ENCODE results near the gene KRT28.
"Not testable (repeated sequence)": the region's sequence is repeated elsewhere in the genome, so short reads cannot be mapped to it uniquely, and the experiment has no call there.

Gene KRT28

DNA sequence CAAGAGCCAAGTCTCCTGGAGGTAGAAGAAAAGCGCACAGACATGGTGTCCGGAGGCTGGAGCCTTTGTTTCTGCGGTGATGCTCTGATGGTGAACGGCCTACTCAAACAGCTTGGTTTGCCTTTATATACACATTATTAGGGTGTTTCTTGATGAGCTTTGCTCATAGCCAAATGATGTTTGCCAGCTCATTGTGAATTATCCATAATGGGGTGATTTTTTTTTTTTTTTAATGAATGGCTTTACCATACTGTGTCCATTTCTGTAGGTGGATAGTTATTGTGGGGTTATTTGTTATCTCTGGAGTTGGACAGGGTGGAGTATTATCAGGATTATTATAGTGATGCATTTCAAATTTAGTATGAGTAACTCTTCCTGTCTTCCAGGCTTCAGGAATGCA, 17.3 kb downstream of the KRT28 start, which contains the start of gene KRT27:
Gene KRT27 (minus strand): TSS at position 101 of the 400 bp plus-strand sequence. CDS start 57 bp downstream, at position 44.
- H3K4me3 ChIP-seq (ENCODE audit: low read depth, low read length): no peak within 1 kb of the TSS

DNA sequence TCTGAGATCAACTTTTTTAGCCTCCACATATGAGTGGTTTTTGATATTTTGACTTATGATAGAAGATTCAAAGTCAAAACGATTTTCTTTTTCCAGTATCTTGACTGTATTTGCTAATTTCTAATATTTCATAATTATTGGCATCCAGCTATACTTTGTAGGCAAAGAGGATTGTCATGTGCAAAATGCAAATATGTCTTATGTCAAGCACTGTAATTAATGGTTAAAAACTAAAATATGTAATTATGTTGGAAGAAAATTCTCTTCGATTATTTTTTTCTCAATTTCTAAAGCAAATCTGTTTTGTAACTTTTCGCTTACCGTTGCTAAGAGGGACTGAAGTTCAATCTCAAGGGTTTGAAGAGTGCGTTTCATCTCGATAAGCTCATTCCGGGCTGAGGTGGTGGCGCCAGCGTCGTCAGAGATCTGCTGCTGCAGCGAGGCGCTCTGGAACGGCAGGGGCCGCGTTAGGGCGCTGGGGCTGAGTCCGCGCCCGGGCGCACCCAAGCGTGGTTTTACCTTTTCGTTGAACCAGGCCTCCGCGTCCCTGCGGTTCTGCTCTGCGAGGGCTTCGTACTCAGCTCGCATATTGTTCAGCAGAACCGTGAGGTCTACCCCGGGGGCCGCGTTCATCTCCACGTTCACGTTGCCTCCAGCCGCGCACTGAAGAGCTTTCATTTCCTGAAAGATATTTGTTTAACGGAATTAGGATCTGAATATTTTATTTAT, 20.4 kb downstream of the KRT28 start:
- no peak overlapping the region for H3K4me3 ChIP-seq (ENCODE audit: low read depth, low read length)

DNA sequence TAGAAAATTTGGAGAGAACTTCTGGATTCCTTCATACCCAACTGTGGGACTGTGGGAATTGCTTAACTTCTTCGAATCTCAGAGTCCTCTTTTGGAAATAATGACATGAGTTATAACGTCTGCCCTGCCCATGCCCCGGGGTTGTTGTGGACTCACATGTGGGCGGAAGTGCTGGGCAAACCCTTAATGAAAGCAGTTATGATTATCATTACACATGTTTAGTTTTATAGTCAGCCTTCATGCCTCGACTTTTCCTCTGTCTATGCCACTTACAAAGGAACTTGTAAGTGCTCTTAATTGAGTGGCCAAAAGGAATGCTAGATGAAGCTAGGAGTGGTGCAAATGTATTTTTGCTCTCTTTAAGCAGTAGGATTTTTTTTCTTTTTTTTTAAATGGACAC, 21.3 kb downstream of the KRT28 start:
- no peak overlapping the region for H3K4me3 ChIP-seq (ENCODE audit: low read depth, low read length)

DNA sequence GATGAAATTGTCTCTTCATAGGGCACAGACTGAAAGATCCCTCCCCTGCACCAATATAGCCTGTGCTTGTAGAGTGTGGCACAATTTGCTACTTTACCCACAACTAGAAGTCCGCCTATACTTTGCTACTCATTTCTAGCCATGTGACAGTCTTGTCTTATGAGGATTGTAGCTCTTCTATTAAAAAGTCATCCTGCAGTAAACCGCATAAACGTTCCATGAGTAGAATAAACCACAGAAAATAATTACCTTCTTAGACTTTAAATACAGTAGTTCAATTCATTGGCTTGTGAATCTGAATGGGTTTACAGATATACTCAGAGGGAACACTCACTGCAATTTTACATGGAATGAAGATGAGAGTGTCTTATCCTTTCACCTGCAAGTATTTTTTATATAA, 21.8 kb downstream of the KRT28 start:
- H3K4me3 ChIP-seq (ENCODE audit: low read depth, low read length): no peak overlapping the region

DNA sequence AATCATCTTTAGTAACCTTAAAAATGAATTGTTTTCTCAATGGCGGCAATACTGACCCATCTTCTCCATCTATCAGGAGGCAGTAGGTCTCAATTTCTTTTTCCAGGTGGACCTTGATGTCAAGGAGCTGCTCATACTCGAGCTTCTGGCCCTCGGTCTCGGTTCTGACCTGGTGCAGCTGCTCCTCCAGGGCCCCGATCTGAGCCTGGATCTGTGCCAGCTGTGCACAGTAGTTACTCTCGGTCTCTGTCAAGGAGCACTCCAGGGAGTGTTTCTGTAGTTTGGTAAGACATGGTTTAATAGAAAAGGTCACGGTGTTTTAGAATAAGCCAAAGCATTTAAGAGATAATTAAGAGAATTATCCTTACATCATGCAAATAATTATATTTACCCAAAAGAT, 22.3 kb downstream of the KRT28 start:
- H3K4me3 ChIP-seq (ENCODE audit: low read depth, low read length): no peak overlapping the region

DNA sequence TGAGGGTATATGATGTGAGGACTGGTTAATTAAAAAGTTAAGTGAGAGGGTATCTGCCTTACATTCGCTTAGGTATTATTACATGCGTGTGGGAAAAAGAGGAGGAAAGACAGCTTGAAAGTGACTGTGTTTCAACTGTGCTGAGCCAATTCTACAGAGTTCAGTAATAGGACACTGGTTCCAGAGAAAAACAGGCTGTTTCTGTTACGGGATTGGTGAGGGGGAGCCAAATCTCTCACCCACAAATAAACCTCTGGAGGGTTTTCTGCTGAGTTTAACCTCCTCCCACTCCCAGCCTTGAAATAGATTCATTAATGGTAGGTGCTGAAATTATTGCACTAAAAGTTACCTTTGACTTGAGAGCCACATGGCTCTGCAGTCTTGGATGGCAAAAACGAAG, 23.8 kb downstream of the KRT28 start:
- H3K4me3 ChIP-seq (ENCODE audit: low read depth, low read length): no peak overlapping the region

DNA sequence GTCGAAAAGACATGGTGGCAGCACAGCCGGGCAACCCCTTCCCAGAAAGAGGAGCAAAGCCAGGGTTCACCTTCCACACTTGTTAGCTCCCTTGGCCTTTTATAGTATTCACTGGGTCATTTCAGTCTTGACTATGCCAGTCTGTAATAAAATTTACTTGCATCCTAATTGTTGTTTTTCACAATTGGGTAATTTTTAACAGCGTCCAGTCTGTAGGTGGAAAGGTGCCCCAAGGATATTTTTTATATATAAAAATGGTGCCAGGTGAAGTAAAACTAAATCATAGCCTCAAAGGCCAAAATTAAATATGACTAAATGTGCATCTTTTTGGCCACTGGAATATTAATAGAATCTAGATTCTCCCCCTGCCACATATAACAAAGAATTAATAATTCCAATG, 27.7 kb downstream of the KRT28 start, which contains the start of gene KRT26:
Gene KRT26 (minus strand): TSS at position 101 of the 400 bp plus-strand sequence. CDS start 88 bp downstream, at position 13.
- H3K4me3 ChIP-seq (ENCODE audit: low read depth, low read length): no peak within 1 kb of the TSS

DNA sequence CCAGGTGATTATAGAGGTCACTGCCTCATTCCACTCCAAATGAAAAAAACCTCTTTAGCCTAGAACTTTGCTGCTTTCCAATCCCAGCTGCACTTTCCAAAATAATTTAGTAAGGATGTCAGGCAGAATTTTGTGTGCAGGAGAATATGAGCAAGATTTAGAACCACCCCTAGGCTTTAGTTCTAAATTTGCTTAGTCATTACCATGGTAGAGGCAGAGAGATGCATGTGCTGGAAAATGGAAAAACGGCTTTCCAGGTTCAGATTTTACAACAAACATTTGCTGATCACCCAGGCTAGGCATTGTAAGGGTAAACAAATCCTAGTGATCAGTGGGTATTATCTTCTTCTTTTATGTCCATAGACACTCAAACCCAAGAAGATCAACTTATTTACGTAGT, 34.1 kb downstream of the KRT28 start:
- no peak overlapping the region for H3K4me3 ChIP-seq (ENCODE audit: low read depth, low read length)

DNA sequence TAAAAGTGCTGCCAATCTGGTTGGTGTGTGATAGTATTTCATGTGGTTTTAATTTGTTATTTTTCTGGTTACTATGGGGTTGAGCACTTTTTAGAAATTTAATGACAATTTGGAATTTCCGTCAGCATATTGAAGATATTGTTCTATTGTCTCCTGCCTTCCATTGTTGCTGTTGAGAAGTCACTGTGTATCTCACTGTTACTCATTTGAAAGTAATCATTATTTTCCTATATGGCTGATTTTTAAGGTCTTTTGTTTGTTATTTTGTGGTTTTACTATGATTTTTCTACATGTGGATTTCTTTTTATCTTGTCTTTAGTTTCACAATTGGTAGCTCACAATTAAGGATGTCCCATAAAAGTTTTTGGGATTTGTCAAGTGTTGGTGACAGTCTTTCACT, 36.0 kb downstream of the KRT28 start:
- H3K4me3 ChIP-seq (ENCODE audit: low read depth, low read length): no peak overlapping the region

DNA sequence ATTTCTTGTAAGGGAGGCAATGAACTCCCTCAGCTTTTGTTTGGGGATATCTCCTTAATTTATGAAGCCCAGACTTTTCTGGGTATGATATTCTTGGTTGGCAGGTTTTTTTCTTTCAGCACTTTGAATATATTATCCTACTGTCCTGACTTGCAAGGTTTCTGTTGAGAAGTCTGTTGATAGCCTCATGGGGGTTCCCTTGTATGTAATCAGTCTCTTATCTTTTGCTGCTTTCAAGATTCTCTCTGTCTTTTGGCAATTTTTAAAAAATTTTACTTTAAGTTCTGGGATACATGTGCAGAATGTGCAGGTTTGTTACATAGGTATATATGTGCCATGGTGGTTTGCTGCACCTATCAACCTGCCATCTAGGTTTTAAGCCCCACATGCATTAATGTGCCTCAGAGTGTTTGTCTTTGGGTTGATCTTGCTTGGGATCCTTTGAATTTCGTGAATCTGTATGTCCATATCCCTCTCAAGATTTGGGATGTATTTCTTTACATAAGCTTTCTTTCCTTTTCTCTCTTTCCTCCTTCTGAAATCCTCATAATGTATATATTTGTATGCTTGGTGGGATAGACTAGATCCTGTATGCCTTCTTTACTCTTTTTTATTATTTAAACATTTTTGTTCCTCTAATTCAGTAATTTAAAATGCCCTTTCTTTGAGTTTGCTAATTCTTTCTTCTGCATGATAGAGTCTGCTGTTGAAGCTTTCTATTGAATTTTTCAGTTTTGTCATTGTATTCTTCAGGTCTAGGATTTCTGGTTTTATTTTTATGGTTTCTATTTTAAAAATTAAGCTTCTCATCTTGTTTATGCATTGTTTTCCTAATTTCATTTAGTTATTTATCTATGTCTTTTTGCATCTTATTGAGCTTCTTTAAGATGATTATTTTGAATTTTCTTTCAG, 39.4 kb downstream of the KRT28 start:
- no peak overlapping the region for H3K4me3 ChIP-seq (ENCODE audit: low read depth, low read length)

DNA sequence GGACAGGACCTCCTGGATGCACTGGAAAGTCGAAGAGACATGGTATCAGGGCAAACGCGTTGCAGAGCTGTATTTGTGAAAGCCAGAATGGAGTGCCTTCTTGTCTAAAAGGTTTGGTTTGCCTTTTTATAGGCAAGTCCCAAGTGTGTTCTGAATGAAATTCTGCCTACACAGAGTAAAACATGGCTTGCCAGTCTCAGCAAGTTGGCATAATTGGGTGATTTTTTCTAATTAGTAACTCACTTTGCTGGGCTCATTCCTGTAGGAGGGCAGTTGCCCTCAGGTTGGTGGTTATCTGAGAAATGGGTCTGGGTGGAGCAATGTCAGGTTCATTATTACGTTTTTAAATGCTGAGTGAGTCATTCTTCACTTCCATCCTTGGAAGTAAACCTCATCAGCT, 44.5 kb downstream of the KRT28 start, which contains the start of gene KRT25:
Gene KRT25 (minus strand): TSS at position 101 of the 400 bp plus-strand sequence. CDS start 60 bp downstream, at position 41.
- H3K4me3 ChIP-seq (ENCODE audit: low read depth, low read length): no peak within 1 kb of the TSS

DNA sequence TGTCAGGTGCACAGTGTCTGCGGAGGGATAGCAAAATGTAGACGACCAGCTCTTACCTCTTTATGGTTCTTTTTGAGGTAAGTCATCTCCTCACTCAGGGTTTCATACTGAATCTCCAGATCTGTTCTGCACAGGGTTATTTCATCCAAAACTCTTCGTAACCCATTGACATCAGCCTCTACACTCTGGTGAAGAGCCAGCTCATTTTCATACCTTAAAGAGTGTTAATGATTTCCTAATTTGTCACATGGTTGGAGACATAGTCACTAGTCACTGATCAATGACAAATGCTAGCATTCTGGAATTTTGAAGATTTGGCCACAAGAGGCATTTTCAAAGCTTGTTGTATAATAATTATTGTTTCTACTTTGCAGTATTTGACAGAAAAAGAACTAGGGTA, 46.0 kb downstream of the KRT28 start:
- H3K4me3 ChIP-seq (ENCODE audit: low read depth, low read length): no peak overlapping the region

DNA sequence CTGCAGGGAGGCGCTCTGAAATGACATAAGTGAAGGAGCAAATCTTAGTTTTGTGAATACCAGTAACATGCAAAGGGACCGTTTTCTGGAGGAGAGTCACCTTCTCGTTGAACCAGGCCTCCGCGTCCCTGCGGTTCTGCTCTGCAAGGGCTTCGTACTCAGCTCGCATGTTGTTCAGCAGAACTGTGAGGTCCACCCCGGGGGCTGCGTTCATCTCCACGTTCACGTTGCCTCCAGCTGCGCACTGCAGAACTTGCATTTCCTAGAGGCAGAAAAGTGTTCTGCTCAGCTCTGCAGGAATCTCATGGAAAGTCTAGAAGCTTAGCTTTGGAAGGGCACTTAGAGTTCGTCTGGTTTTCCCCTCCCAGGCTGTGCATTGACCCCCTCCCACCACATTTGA, 48.7 kb downstream of the KRT28 start:
- H3K4me3 ChIP-seq (ENCODE audit: low read depth, low read length): no peak overlapping the region

DNA sequence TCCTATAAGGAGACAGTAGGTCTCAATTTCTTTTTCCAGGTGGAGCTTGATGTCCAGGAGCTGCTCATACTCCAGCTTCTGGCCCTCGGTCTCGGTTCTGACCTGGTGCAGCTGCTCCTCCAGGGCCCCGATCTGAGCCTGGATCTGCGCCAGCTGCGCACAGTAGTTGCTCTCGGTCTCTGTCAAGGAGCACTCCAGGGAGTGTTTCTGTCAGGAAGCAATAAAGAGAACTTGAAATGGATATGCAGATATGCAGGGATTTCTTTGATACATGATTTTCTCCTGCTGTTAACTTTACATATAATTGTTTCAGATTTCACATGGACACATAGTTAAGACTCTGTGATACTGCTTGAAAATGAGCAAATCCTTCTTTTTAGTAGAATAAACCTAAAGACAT, 49.4 kb downstream of the KRT28 start:
- no peak overlapping the region for H3K4me3 ChIP-seq (ENCODE audit: low read depth, low read length)

DNA sequence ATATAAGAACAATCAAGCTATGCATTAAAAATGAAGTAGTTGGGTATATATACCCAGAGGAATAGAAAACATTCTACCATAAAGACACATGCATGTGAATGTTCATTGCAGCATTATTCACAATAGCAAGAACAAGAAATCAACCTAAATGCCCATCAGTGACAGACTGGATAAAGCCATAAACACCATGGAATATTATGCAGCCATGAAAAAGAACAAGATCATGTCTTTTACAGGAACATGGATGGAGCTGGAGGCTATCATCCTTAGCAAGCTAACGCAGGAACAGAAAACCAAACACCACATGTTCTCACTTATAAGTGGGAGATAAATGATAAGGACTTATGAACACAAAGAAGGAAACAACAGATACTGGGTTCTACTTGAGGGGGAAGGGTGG, 51.1 kb downstream of the KRT28 start:
- not testable (repeated sequence) for H3K4me3 ChIP-seq (ENCODE audit: low read depth, low read length)
